ENCODE measurements around the gene ANKMY1. TPM values are rescaled to one million over a fixed set of nuclear protein-coding genes. Genes with fewer than 3 reads are reported as not detected.

ANKMY1 gene
- total and polyA plus RNA-seq, 2 of the 8 experiments (the other 6 are each of a cell fraction or from before 2014, with no cell fraction given) = 4.5 to 4.8 TPM

DNA sequence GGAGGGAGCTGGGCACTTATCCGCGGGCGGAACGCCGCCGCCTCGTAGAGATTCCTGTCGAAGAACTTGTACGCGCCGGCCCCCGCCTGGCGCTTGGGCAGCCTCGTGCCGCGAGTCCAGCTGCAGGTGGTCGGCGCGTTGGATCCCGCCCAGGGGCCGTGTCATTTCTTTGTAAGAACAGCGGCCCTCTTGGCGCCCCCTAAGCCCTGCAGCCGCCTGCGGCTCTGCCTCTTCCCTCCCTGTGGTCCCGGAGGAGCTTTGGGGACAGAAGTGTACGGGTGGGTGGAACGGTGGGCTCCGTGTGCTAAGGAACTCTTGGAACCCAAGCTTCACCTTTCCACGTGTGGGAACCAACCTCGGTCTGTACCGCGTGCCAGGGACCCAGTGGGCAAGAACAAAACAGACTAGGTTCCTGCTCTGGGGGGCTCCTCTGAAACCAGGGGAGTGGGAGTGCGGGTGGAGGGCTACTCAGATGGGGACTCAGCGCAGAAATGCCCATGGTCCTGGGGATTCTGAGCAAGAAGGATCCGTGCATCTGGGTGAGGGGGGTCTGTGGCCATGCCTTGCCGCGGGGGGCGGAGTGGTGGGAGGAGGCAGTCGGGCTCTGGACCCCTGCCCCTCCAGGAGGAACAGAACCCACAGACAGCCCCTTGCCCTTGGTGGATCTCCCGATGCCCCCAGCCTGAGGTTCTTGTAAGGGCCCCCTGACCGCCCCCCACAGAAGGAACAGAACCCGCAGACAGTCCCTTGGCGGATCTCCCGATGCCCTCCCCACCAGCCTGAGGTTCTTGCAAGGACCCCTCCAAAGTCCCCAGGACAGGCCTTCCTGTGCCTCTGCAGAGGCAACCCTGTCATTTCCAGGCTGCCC is 120.9 kb downstream of the ANKMY1 start:
- FAIRE-seq (no peak), DNase-seq (ENCODE audit: low read depth in 1 of 2, low spot score in 2 of 2) (peak in 1 of 2 experiments; percentile 66)
- Histone ChIP-seq H3K27me3 (replicated peaks in 1 of 4; ENCODE audit: control insufficient read depth in 3 of 4, extremely low read depth in 1 of 4, insufficient read depth in 3 of 4, low read length in 3 of 4) (peaks cover 14 to 36% (median 23%) of the 10 kb centered on the region in 4 experiments), H3K79me1 (ENCODE audit: low read depth, low read length) (peaks cover 2% of the 10 kb centered on the region; the same call in 1 of the 2 replicates), H3K79me2 (ENCODE audit: control insufficient read depth in 1 of 2, insufficient read depth in 2 of 2, low read length in 2 of 2) (peaks cover 0 to 9% of the 10 kb centered on the region in 2 experiments; a peak in 1 of 4 replicates), H3K27ac (ENCODE audit: low read depth, low read length) (no peak overlapping the region), H4K20me1 (replicated peaks in 1 of 2; ENCODE audit: control insufficient read depth in 1 of 2, insufficient read depth in 2 of 2, low read length in 2 of 2) (peaks cover 22 to 31% of the 10 kb centered on the region in 2 experiments), H4K8ac (ENCODE audit: extremely low read depth, insufficient read depth, low read length) (no peak overlapping the region), H4K5ac (ENCODE audit: insufficient read length, low read depth, low read length) (no peak overlapping the region), H3K4me3 (ENCODE audit: extremely low read depth in 1 of 4, insufficient read depth in 2 of 4, low read depth in 3 of 4, low read length in 4 of 4) (peak overlapping the region; percentile 44 to 80 (median 48)), H2BK120ac (replicated peaks; ENCODE audit: low read depth, low read length) (no peak overlapping the region), H2BK20ac (ENCODE audit: low read length) (no peak overlapping the region), H3K4me2 (ENCODE audit: insufficient read depth in 1 of 2, low read depth in 2 of 2, low read length in 2 of 2) (peak overlapping the region; percentile 68 to 73), H3K4me1 (replicated peaks in 1 of 4; ENCODE audit: control insufficient read depth in 3 of 4, insufficient read depth in 4 of 4, low read length in 3 of 4) (peaks cover 0 to 18% (median 1%) of the 10 kb centered on the region in 4 experiments; a peak in 6 of 7 replicates), H2AK5ac (ENCODE audit: low read depth, low read length) (0 out of 2 replicates have a peak overlapping the region, but pooled peaks have one; percentile 75), H2AFZ (ENCODE audit: low read length) (no peak overlapping the region), H3K9ac (replicated peaks in 1 of 4; ENCODE audit: extremely low read depth in 1 of 4, low read depth in 3 of 4, low read length in 3 of 4) (no peak overlapping the region), H4K91ac (replicated peaks; ENCODE audit: insufficient read length, low read length) (no peak overlapping the region), H2BK15ac (ENCODE audit: low read length) (no peak overlapping the region), H3K36me3 (ENCODE audit: control insufficient read depth in 2 of 4, insufficient read depth in 4 of 4, low read length in 3 of 4) (no peaks in the 10 kb centered on the region), H3K9me3 (ENCODE audit: insufficient read depth in 2 of 2, low read depth in 1 of 2, low read length in 1 of 2) (no peaks in the 10 kb centered on the region), H3K14ac (ENCODE audit: insufficient read length) (no peak overlapping the region), H3K56ac (replicated peaks; ENCODE audit: insufficient read length, low read depth, low read length) (no peak overlapping the region), H3K23me2 (ENCODE audit: low read depth, low read length) (peaks cover 7% of the 10 kb centered on the region; the same call in 1 of the 2 replicates), H2BK12ac (ENCODE audit: low read depth, low read length) (0 out of 2 replicates have a peak overlapping the region, but pooled peaks have one; percentile 68), H3K18ac (ENCODE audit: extremely low read depth, low read length) (no peak overlapping the region; the same call in 1 of the 2 replicates), H3K4ac (replicated peaks; ENCODE audit: insufficient read length, low read depth, low read length) (no peak overlapping the region), H3K23ac (ENCODE audit: insufficient read length) (no peak overlapping the region), H2BK5ac (ENCODE audit: low read depth, low read length) (no peak overlapping the region)
- POLR2A ChIA-PET (ENCODE audit: partially characterized antibody) = interaction anchor here (1.3 to 2.1 kb wide), 2 partner anchors 18 to 143 kb away, joined by 3 to 12 read pairs; no protein-coding TSS in a partner anchor
- 31% methylated on average over 25 of the region's 45 CpGs; no CpG with 5 or more reads in 1 of the 2 experiments for WGBS, 2 experiments (ENCODE audit: extremely low coverage in 1 of 2, insufficient coverage in 1 of 2, insufficient read length in 1 of 2, insufficient replicate concordance in 2 of 2, low coverage in 1 of 2, low lambda C conversion rate in 2 of 2, missing lambda C conversion rate in 1 of 2)
- CTCF ChIA-PET (ENCODE audit: partially characterized antibody) = interaction anchor here (0.5 to 1.7 kb wide), 5 partner anchors 9 to 515 kb away, joined by 3 to 7 read pairs (median 4); no protein-coding TSS in a partner anchor
- TF ChIP-seq, protein P1, sequence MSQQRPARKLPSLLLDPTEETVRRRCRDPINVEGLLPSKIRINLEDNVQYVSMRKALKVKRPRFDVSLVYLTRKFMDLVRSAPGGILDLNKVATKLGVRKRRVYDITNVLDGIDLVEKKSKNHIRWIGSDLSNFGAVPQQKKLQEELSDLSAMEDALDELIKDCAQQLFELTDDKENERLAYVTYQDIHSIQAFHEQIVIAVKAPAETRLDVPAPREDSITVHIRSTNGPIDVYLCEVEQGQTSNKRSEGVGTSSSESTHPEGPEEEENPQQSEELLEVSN (IDR thresholded peaks at IDR 0.05) = peak; percentile 99
- TF ChIP-seq SIRT6 (IDR thresholded peaks at IDR 0.05; ENCODE audit: low read length) (no peak), SAP30 (IDR thresholded peaks at IDR 0.05; ENCODE audit: insufficient read depth, insufficient replicate concordance, low read length) (no peak), YY1 (IDR thresholded peaks at IDR 0.05; ENCODE audit: low read depth, low read length) (no peak), RNF2 (IDR thresholded peaks at IDR 0.05; ENCODE audit: borderline replicate concordance, low read depth, low read length, missing control alignments, poor library complexity, severe bottlenecking) (no peak), ASH2L (IDR thresholded peaks at IDR 0.05; ENCODE audit: low read length) (peak; percentile 54), SIN3A (conservative IDR thresholded peaks at IDR 0.05 in 1 of 2, IDR thresholded peaks at IDR 0.05 in 1 of 2; ENCODE audit: low read depth in 1 of 2, low read length in 2 of 2) (no peak), CEBPB (IDR thresholded peaks at IDR 0.05; ENCODE audit: low read depth, low read length) (no peak), GABPA (IDR thresholded peaks at IDR 0.05; ENCODE audit: borderline replicate concordance, insufficient read depth, low read length) (no peak)
